GM18868 (cell line): Measurements from ENCODE around the gene PCDHGA6.
"Not testable (repeated sequence)": the region's sequence is repeated elsewhere in the genome, so short reads cannot be mapped to it uniquely, and the experiment has no call there.

ENCODE experiments used
- ATAC-seq: cut with Tn5 transposase; IDR thresholded peaks from one replicate; pipeline ENCODE4 v1.9.1; 2021; ENCODE audit warnings: mild to moderate bottlenecking, moderate library complexity; ENCODE audit not compliant: unreplicated experiment

Gene PCDHGA6

GRCh38 chr5:141373673-141374317 is at the start of gene PCDHGA6:
TSS of gene PCDHGA6 (plus strand) at chr5:141373891. CDS start at chr5:141374084, 193 bp downstream.
- ATAC-seq = no peak

- peak; percentile 74 for ATAC-seq
These were observed 47.4 kb upstream of the PCDHGA6 start for GRCh38 chr5:141326088-141326854.

GRCh38 chr5:141328231-141328630 is 45.5 kb upstream of the PCDHGA6 start:
- no peak for ATAC-seq

- peak; percentile 73 for ATAC-seq
These were observed 43.2 kb upstream of the PCDHGA6 start, which contains the start of gene PCDHGA1 for GRCh38 chr5:141330299-141331080. TSS of gene PCDHGA1 (plus strand) at chr5:141330514.

GRCh38 chr5:141332571-141332970 is 41.1 kb upstream of the PCDHGA6 start:
- not testable (repeated sequence) for ATAC-seq

- peak; percentile 94 for ATAC-seq
These were observed 35.0 kb upstream of the PCDHGA6 start, which contains the start of gene PCDHGA2 for GRCh38 chr5:141338538-141339306. TSS of gene PCDHGA2 (plus strand) at chr5:141338760.

- ATAC-seq = not testable (repeated sequence)
These were observed 32.8 kb upstream of the PCDHGA6 start for GRCh38 chr5:141340781-141341354.

- no peak for ATAC-seq
These were observed 30.9 kb upstream of the PCDHGA6 start for GRCh38 chr5:141342773-141343172.

- peak; percentile 79 for ATAC-seq
These were observed 30.3 kb upstream of the PCDHGA6 start, which contains the start of gene PCDHGA3 for GRCh38 chr5:141343242-141343952. TSS of gene PCDHGA3 (plus strand) at chr5:141343829. CDS start at chr5:141344034, 205 bp downstream.

GRCh38 chr5:141343953-141344463 is 29.7 kb upstream of the PCDHGA6 start:
- peak; percentile 67 for ATAC-seq

- ATAC-seq = no peak
These were observed 28.4 kb upstream of the PCDHGA6 start for GRCh38 chr5:141345327-141345726.

- not testable (repeated sequence) for ATAC-seq
These were observed 27.7 kb upstream of the PCDHGA6 start for GRCh38 chr5:141346017-141346416.

GRCh38 chr5:141349917-141350619 is 23.6 kb upstream of the PCDHGA6 start, which contains the start of gene PCDHGB1:
TSS of gene PCDHGB1 (plus strand) at chr5:141350099. CDS start at chr5:141350261, 162 bp downstream.
- ATAC-seq = peak; percentile 84

GRCh38 chr5:141351591-141351990 is 22.1 kb upstream of the PCDHGA6 start:
- ATAC-seq = no peak

- peak; percentile 37 for ATAC-seq
These were observed 18.7 kb upstream of the PCDHGA6 start, which contains the start of gene PCDHGA4 for GRCh38 chr5:141354900-141355469. TSS of gene PCDHGA4 (plus strand) at chr5:141355021. CDS start at chr5:141355108, 87 bp downstream.

- no peak for ATAC-seq
These were observed 18.1 kb upstream of the PCDHGA6 start for GRCh38 chr5:141355641-141356040.

GRCh38 chr5:141356133-141356532 is 17.6 kb upstream of the PCDHGA6 start:
- no peak for ATAC-seq

GRCh38 chr5:141356950-141357349 is 16.7 kb upstream of the PCDHGA6 start:
- no peak for ATAC-seq
